Ovary (tissue), 9 donors: ENCODE results near the gene BUD13. TPM values are rescaled to one million over a fixed set of nuclear protein-coding genes. Genes with fewer than 3 reads are reported as not detected.

Experiments
- DNase-seq, 5 donors: peaks; one replicate each; pipeline ENCODE4 v3.0.0-alpha.2; 2019 to 2020
- H3K27ac ChIP-seq, 2 donors: fragments of 200-600 bp; one replicate each; pipeline versions ENCODE4 v1.5.1 to v1.8.0; 2019 to 2022
- H3K27me3 ChIP-seq: fragments of 200-600 bp; one replicate; pipeline ENCODE4 v1.8.0; 2022
- H3K36me3 ChIP-seq: fragments of 200-600 bp; sonication (generic); one replicate; pipeline ENCODE4 v1.5.1; 2019
- H3K4me1 ChIP-seq: one replicate; pipeline ENCODE4 v1.8.1; 2013; ENCODE audit warnings: mild to moderate bottlenecking, moderate library complexity; ENCODE audit not compliant: insufficient read depth
- H3K4me3 ChIP-seq: fragments of 200-600 bp; sonication (generic); one replicate; pipeline ENCODE4 v1.5.1; 2017
- H3K9me3 ChIP-seq, 2 donors: fragments of 200-600 bp in 1 of 2; sonication (generic) in 1 of 2; one replicate each; pipeline versions ENCODE4 v1.5.1 to v1.8.1; 2013 to 2019; ENCODE audit warnings: mild to moderate bottlenecking in 1 of 2, moderate library complexity in 1 of 2
- EP300 ChIP-seq: sonication (generic); formaldehyde crosslinking; IDR thresholded peaks from one replicate; pipeline ENCODE4 v1.6.1; 2017; ENCODE audit warnings: antibody characterized with exemption
- POLR2A ChIP-seq: fragments of 450-650 bp; IDR thresholded peaks from one replicate; pipeline ENCODE4 v1.6.1; 2017; ENCODE audit warnings: antibody characterized with exemption, mild to moderate bottlenecking, moderate library complexity
- WGBS, 3 donors: extraction: QIAGEN DNeasy Blood & Tissue Kit in 1 of 3; methylation state at CpG; one replicate each; pipeline versions ENCODE4 v1.1.5 to v1.1.7; 2013 to 2017; 5-methylcytosine and 5-hydroxymethylcytosine counted together
- intact Hi-C, 4 donors: fragments of 100-400 bp; cut with DNase I; formaldehyde crosslinking; loops; one replicate each; pipeline versions ENCODE4 v1.11.0 to v1.15.1; 2022 to 2023
- polyA plus RNA-seq, 2 donors: library from polyadenylated mRNA; stranded (reverse); fragments of 200-250 nt in 1 of 2; fragments of 350-450 nt in 1 of 2; fragmentation: Illumina TruSeq in 1 of 2; extraction: RNeasy Lipid Tissue Mini Kit (QIAGEN cat#74804) in 1 of 2; gene quantifications; one replicate each; pipeline ENCODE4 v1.2.3, GENCODE V29; 2013 to 2014
- total RNA-seq, 7 donors: library from RNA; depleted of rRNA in 2 of 7; stranded (reverse); fragments of >200 nt in 2 of 7; fragmentation: NEBNext Ultra II Directional in 3 of 7; extraction: Animal tissue kit (Norgen Biotek cat#: 25700) in 3 of 7; gene quantifications; one replicate each; pipeline versions ENCODE4 v1.1.0 to v1.2.4, GENCODE V29; 2016 to 2023
- TF ChIP-seq, protein P1 (sequence below), 3 donors: fragments of 450-650 bp in 2 of 3; fragments of 200-600 bp in 1 of 3; IDR thresholded peaks; one replicate each; pipeline versions ENCODE4 v1.5.1 to v1.8.0; 2016 to 2022; ENCODE audit warnings: antibody characterized with exemption in 3 of 3, mild to moderate bottlenecking in 1 of 3
- donor health status: DM: no; HTN: no; CAD: no; lungs with moderate emphysema.
- donor health status: DM: no; HTN: no; CAD: no.
- donor health status: Bipolar disorder and iron deficiency.
- donor health status: DM: yes; HTN: yes; CAD: no.
- donor health status: DM: no; HTN: no; CAD: no.
- donor health status: DM: yes; HTN: yes; CAD: no.

Gene BUD13
- total and polyA plus RNA-seq, 9 donors: 14.3 to 25.0 (median 17.0) TPM

DNA sequence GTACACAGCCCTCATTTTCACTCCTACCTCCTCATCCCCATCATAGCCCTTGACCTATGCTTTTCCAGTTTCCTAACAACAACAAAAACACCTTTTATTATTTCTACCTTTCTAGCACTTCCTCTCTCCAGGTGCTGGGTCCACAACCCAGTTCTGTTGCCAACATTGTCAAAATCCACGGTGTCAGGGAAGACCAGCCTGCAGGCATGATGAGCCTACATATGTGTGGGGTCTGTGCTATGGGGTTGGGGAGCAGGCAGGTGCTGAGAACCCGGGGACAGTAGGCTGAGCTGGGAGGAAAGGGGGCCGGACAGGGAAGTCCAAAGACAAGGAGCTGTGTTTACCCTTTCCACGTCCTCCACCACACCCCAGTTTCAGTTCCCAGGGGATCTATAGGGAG lies 15.7 kb upstream of the BUD13 start:
- DNase-seq: no peak
- no peaks in the 10 kb centered on the region for H3K27me3 ChIP-seq
- no peaks in the 10 kb centered on the region for H3K36me3 ChIP-seq
- intact Hi-C loops: no loop called here
- no peaks in the 10 kb centered on the region for H3K9me3 ChIP-seq
- 48 to 60% (median 60%) methylated on average over 4 of the region's 4 CpGs for WGBS, 3 donors
- peaks cover 9% of the 10 kb centered on the region for H3K4me1 ChIP-seq
- H3K4me3 ChIP-seq: peak overlapping the region; percentile 82
- TF ChIP-seq, protein P1, sequence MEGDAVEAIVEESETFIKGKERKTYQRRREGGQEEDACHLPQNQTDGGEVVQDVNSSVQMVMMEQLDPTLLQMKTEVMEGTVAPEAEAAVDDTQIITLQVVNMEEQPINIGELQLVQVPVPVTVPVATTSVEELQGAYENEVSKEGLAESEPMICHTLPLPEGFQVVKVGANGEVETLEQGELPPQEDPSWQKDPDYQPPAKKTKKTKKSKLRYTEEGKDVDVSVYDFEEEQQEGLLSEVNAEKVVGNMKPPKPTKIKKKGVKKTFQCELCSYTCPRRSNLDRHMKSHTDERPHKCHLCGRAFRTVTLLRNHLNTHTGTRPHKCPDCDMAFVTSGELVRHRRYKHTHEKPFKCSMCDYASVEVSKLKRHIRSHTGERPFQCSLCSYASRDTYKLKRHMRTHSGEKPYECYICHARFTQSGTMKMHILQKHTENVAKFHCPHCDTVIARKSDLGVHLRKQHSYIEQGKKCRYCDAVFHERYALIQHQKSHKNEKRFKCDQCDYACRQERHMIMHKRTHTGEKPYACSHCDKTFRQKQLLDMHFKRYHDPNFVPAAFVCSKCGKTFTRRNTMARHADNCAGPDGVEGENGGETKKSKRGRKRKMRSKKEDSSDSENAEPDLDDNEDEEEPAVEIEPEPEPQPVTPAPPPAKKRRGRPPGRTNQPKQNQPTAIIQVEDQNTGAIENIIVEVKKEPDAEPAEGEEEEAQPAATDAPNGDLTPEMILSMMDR (IDR thresholded peaks at IDR 0.05): no peak
- TF ChIP-seq EP300 (no peak), POLR2A (no peak)
- H3K27ac ChIP-seq: no peak overlapping the region

DNA sequence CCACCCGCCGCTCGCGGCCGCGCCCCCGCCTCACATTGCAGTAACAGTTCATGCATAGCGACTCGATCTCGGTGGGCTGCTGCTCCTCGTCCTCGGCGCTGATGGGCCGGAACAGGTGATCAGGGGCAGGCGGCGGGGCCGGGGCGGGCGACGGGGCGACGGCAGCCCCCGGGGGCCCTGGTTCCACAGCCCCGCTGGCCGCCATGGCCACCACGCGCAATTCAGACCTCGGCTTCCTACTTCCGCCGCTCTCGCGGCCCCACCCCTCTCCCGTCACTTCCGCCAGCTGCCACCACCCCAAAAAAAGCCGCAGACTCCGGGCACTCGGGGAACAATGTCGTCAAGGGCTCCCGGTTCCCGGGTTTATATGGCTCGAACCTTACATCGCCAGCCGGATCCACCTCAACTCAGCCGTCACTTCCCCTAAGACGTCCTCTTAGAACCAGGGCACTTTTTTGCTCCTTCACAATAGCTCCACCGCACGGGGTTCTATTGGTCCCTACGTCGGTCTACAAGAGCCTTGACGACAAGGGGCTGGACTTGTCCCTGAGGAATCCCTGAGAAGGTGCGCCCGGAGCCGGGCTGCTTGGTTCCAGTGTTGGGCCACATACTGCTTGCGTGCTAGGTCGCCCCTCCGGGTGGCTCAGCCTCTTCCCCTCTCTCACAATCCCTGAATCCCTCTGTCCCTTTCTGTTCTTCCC lies 15.1 kb upstream of the BUD13 start, which contains the start of gene ZPR1:
Gene ZPR1, minus strand, starts transcription at position 238 of the 701 bp plus-strand sequence. Its CDS starts 33 bp downstream, at position 205.
- H3K4me1 ChIP-seq: peaks cover 9% of the 10 kb centered on the region
- H3K4me3 ChIP-seq: peak within 1 kb of the TSS; percentile 82
- intact Hi-C loops: no loop called here
- 0 to 1% (median 1%) methylated on average over 45 to 56 of the region's 56 CpGs for WGBS, 3 donors
- no peaks in the 10 kb centered on the region for H3K9me3 ChIP-seq
- H3K36me3 ChIP-seq: no peaks in the 10 kb centered on the region
- TF ChIP-seq POLR2A: peak; percentile 59
- TF ChIP-seq, protein P1 (IDR thresholded peaks at IDR 0.05): peak in 1 of 3 donors; percentile 15
- TF ChIP-seq EP300: no peak
- peak within 1 kb of the TSS; percentile 27 to 41 for H3K27ac ChIP-seq
- no peaks in the 10 kb centered on the region for H3K27me3 ChIP-seq
- peak; percentile 78 to 89 (median 81) for DNase-seq

DNA sequence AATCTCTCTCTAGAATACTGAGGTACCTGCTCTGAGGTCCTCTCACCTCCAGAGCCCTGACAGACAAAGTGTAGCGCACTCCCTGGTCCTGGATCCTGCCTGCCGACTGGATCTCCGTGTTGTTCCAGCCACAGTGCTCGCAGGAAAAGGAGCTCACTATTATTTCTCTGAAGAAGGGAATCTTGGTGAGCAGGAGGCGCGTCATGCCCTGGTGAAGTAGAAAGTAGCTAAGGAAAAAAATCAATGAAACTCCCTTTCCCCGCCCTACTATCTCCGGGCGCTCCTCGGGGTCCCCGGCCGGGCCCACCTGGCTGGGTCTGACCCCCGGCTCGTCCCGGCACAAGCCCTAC lies 14.6 kb upstream of the BUD13 start:
- no peak for DNase-seq
- no peaks in the 10 kb centered on the region for H3K9me3 ChIP-seq
- H3K27ac ChIP-seq: peak overlapping the region; percentile 27 to 41
- H3K27me3 ChIP-seq: no peaks in the 10 kb centered on the region
- WGBS, 3 donors: 0 to 1% (median 1%) methylated on average over 15 of the region's 15 CpGs
- peak overlapping the region; percentile 82 for H3K4me3 ChIP-seq
- intact Hi-C loops: no loop called here
- TF ChIP-seq, protein P1 (IDR thresholded peaks at IDR 0.05): no peak
- TF ChIP-seq POLR2A (no peak), EP300 (no peak)
- peaks cover 9% of the 10 kb centered on the region for H3K4me1 ChIP-seq
- no peaks in the 10 kb centered on the region for H3K36me3 ChIP-seq

DNA sequence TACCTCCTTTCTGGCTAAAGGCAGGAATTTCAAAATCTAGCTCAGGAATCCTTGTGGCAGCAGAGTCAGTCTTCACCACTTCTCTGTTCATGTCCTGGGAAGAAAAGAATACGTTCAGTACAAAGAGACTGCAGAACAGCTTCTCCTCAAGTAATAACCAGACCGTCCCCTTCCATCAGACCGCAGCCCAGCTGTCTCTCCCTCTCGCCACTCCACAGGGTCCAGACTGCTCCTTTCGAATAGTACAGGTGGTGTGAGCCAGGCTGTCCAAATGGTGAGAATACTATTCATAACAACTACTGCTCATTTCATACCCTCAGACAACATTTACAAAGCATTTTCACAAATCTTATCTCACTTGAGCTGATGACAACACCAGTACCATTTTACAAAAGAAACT lies 14.2 kb upstream of the BUD13 start:
- no peaks in the 10 kb centered on the region for H3K9me3 ChIP-seq
- no peaks in the 10 kb centered on the region for H3K27me3 ChIP-seq
- 29 to 51% (median 32%) methylated on average over 5 of the region's 5 CpGs for WGBS, 3 donors
- H3K4me1 ChIP-seq: peaks cover 9% of the 10 kb centered on the region
- H3K36me3 ChIP-seq: no peaks in the 10 kb centered on the region
- H3K4me3 ChIP-seq: peak overlapping the region; percentile 82
- TF ChIP-seq POLR2A (no peak), EP300 (no peak)
- TF ChIP-seq, protein P1 (IDR thresholded peaks at IDR 0.05): no peak
- no peak for DNase-seq
- intact Hi-C loops: no loop called here
- no peak overlapping the region for H3K27ac ChIP-seq
